Keratinocyte (primary cell): ENCODE results near the gene RHEB. TPM values are rescaled to one million over a fixed set of nuclear protein-coding genes. Genes with fewer than 3 reads are reported as not detected.

Experiments
- DNase-seq: peaks from one replicate; pipeline ENCODE4 v3.0.0-alpha.2; 2011; ENCODE audit warnings: low read depth, missing footprints, low spot score
- FAIRE-seq: peaks from 2 replicates; lab custom pipeline; 2011; peaks lifted over from hg19 to GRCh38; lab: Jason Lieb, UNC
- H2AFZ ChIP-seq: 2 replicates; pipeline ENCODE4 v1.6.0; 2012; ENCODE audit warnings: low read length, control low read depth, inconsistent platforms; ENCODE audit not compliant: control insufficient read depth
- H3K27ac ChIP-seq: 2 replicates; pipeline ENCODE4 v1.5.1; 2011; ENCODE audit warnings: low read length; ENCODE audit not compliant: control insufficient read depth, insufficient read depth
- H3K27me3 ChIP-seq: 3 replicates; pipeline ENCODE4 v1.6.0; 2011; ENCODE audit warnings: low read length; ENCODE audit not compliant: control insufficient read depth, insufficient read depth; ENCODE audit errors: extremely low read depth
- H3K36me3 ChIP-seq, 2 experiments: 2 replicates in 1 of 2; 3 replicates in 1 of 2; pipeline ENCODE4 v1.5.1; 2011; ENCODE audit warnings: low read length in 2 of 2, mild to moderate bottlenecking in 1 of 2; ENCODE audit not compliant: control insufficient read depth in 2 of 2, insufficient read depth in 2 of 2; ENCODE audit errors: extremely low read depth in 1 of 2
- H3K4me1 ChIP-seq: 3 replicates; pipeline ENCODE4 v1.5.1; 2011; ENCODE audit warnings: low read length; ENCODE audit not compliant: control insufficient read depth, insufficient read depth; ENCODE audit errors: extremely low read depth
- H3K4me2 ChIP-seq: 3 replicates; pipeline ENCODE4 v1.6.0; 2011; ENCODE audit warnings: low read depth, low read length; ENCODE audit not compliant: control insufficient read depth, insufficient read depth; ENCODE audit errors: extremely low read depth
- H3K4me3 ChIP-seq, 3 experiments: fragments of 200-600 bp in 1 of 3; sonication (generic) in 1 of 3; 2 replicates in 2 of 3; 3 replicates in 1 of 3; pipeline ENCODE4 v1.5.1; 2011 to 2016; ENCODE audit warnings: low read length in 3 of 3, mild to moderate bottlenecking in 3 of 3, control low read depth in 2 of 3, inconsistent platforms in 1 of 3, low read depth in 1 of 3, mixed read lengths in 1 of 3, mixed run types in 1 of 3, moderate library complexity in 1 of 3; ENCODE audit not compliant: control insufficient read depth in 2 of 3, insufficient read depth in 2 of 3; ENCODE audit errors: extremely low read depth in 1 of 3
- H3K79me2 ChIP-seq: 2 replicates; pipeline ENCODE4 v1.6.0; 2012; ENCODE audit warnings: low read length; ENCODE audit not compliant: control insufficient read depth, insufficient read depth
- H3K9ac ChIP-seq: 3 replicates; pipeline ENCODE4 v1.6.0; 2011; ENCODE audit warnings: low read length; ENCODE audit not compliant: control insufficient read depth, insufficient read depth; ENCODE audit errors: extremely low read depth
- H3K9me1 ChIP-seq: 3 replicates; pipeline ENCODE4 v1.6.0; 2011; ENCODE audit warnings: low read length; ENCODE audit not compliant: control insufficient read depth, insufficient read depth; ENCODE audit errors: extremely low read depth
- H3K9me3 ChIP-seq: 2 replicates; pipeline ENCODE4 v1.5.1; 2012; ENCODE audit warnings: low read depth, low read length; ENCODE audit not compliant: control insufficient read depth
- H4K20me1 ChIP-seq: 3 replicates; pipeline ENCODE4 v1.6.0; 2011; ENCODE audit warnings: low read length; ENCODE audit not compliant: control insufficient read depth, insufficient read depth; ENCODE audit errors: extremely low read depth
- EZH2 ChIP-seq: IDR thresholded peaks from one replicate; pipeline ENCODE4 v1.6.1; 2012; ENCODE audit warnings: inconsistent platforms, mild to moderate bottlenecking, low read length, moderate library complexity
- dilution Hi-C: fragments of 300-500 bp; cut with MboI; formaldehyde crosslinking; loops from one replicate; pipeline ENCODE4 v1.7.0; 2020; ENCODE audit warnings: low sequenced_read_pairs; ENCODE audit not compliant: extremely low pct_ligation_motif_present
- polyA plus RNA-seq, 5 experiments: library from polyadenylated mRNA; depleted of rRNA in 3 of 5; stranded (reverse) in 3 of 5; stranded (forward) in 1 of 5; unstranded in 1 of 5; fragments of >200 nt; gene quantifications; 1 replicate in 1 of 5; 2 replicates in 3 of 5; 3 replicates in 1 of 5; pipeline versions ENCODE4 v1.2.1 to v1.2.3, GENCODE V29; 2011 to 2012; ENCODE audit warnings: missing spikeins in 2 of 5, low read depth in 1 of 5, low replicate concordance in 1 of 5
- TF ChIP-seq, protein P1 (sequence below), 3 experiments: IDR thresholded peaks in 1 of 3; conservative IDR thresholded peaks in 1 of 3; optimal IDR thresholded peaks in 1 of 3; 2 replicates in 2 of 3; 3 replicates in 1 of 3; pipeline versions ENCODE3 to v1.5.1; 2011; ENCODE audit warnings: low read length in 3 of 3, mild to moderate bottlenecking in 3 of 3, moderate library complexity in 2 of 3, control low read depth in 1 of 3, inconsistent platforms in 1 of 3; ENCODE audit not compliant: insufficient read depth in 2 of 3; ENCODE audit errors: extremely low read depth in 1 of 3

RHEB gene
- polyA plus RNA-seq, 1 donor (not counting 4 experiments of a cell fraction or from before 2014, with no cell fraction given): 138 TPM

- dilution Hi-C loops: no loop called here
- no peak overlapping the region for H3K27ac ChIP-seq
These were observed 96.5 kb downstream of the RHEB start for GRCh38 chr7:151423226-151423625.

GRCh38 chr7:151422212-151422611 lies 97.5 kb downstream of the RHEB start:
- H3K4me2 ChIP-seq: no peak overlapping the region
- peaks cover 8% of the 10 kb centered on the region for H3K27me3 ChIP-seq
- no peaks in the 10 kb centered on the region for H3K36me3 ChIP-seq
- no peak overlapping the region for H3K4me3 ChIP-seq
- dilution Hi-C loops: no loop called here
- H2AFZ ChIP-seq: no peak overlapping the region
- no peak for DNase-seq
- no peaks in the 10 kb centered on the region for H3K79me2 ChIP-seq
- no peaks in the 10 kb centered on the region for H3K9me1 ChIP-seq
- H3K9me3 ChIP-seq: peaks cover 12% of the 10 kb centered on the region
- TF ChIP-seq EZH2: no peak
- TF ChIP-seq, protein P1, sequence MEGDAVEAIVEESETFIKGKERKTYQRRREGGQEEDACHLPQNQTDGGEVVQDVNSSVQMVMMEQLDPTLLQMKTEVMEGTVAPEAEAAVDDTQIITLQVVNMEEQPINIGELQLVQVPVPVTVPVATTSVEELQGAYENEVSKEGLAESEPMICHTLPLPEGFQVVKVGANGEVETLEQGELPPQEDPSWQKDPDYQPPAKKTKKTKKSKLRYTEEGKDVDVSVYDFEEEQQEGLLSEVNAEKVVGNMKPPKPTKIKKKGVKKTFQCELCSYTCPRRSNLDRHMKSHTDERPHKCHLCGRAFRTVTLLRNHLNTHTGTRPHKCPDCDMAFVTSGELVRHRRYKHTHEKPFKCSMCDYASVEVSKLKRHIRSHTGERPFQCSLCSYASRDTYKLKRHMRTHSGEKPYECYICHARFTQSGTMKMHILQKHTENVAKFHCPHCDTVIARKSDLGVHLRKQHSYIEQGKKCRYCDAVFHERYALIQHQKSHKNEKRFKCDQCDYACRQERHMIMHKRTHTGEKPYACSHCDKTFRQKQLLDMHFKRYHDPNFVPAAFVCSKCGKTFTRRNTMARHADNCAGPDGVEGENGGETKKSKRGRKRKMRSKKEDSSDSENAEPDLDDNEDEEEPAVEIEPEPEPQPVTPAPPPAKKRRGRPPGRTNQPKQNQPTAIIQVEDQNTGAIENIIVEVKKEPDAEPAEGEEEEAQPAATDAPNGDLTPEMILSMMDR (optimal IDR thresholded peaks at IDR 0.05 in 1 of 3, IDR thresholded peaks at IDR 0.05 in 1 of 3, conservative IDR thresholded peaks at IDR 0.05 in 1 of 3; ENCODE audit: extremely low read depth in 1 of 3, insufficient read depth in 2 of 3, low read length in 3 of 3): no peak
- peaks cover 5% of the 10 kb centered on the region for H3K4me1 ChIP-seq
- no peak overlapping the region for H3K27ac ChIP-seq
- no peak for FAIRE-seq
- no peaks in the 10 kb centered on the region for H4K20me1 ChIP-seq
- H3K9ac ChIP-seq: no peak overlapping the region

More at GRCh38 chr7:151423226-151423625, 96.5 kb downstream of the RHEB start:
- Histone ChIP-seq H3K27me3 (peaks cover 8% of the 10 kb centered on the region), H3K36me3 (no peaks in the 10 kb centered on the region), H3K9me3 (peaks cover 12% of the 10 kb centered on the region), H3K9me1 (no peaks in the 10 kb centered on the region), H3K4me3 (no peak overlapping the region), H3K79me2 (no peaks in the 10 kb centered on the region), H3K4me1 (peaks cover 5% of the 10 kb centered on the region), H3K9ac (no peak overlapping the region), H4K20me1 (no peaks in the 10 kb centered on the region), H2AFZ (no peak overlapping the region), H3K4me2 (no peak overlapping the region)
- DNase-seq (no peak), FAIRE-seq (no peak)
- TF ChIP-seq, protein P1 (optimal IDR thresholded peaks at IDR 0.05 in 1 of 3, IDR thresholded peaks at IDR 0.05 in 1 of 3, conservative IDR thresholded peaks at IDR 0.05 in 1 of 3; ENCODE audit: extremely low read depth in 1 of 3, insufficient read depth in 2 of 3, low read length in 3 of 3): no peak
- no peak for TF ChIP-seq EZH2
